Measurements from ENCODE around the gene CA10. TPM values are rescaled to one million over a fixed set of nuclear protein-coding genes. Genes with fewer than 3 reads are reported as not detected.
A peak's percentile ranks its signal among the peaks of the same experiment; 100 is the strongest.

The CA10 gene
- total RNA-seq, 1 experiment from 2014 or later = 0.46 TPM

- Mint-ChIP-seq H3K9me3 (no peaks in the 10 kb centered on the region), H3K27ac (peak overlapping the region in 2 of 3 experiments; percentile 58 to 83; a peak in 4 of 7 replicates), H3K36me3 (ENCODE audit: insufficient read depth in 1 of 3, low read depth in 3 of 3) (no peaks in the 10 kb centered on the region; a peak in 1 of 7 replicates), H3K4me3 (peak overlapping the region in 1 of 2 experiments; percentile 57; a peak in 2 of 5 replicates), H3K27me3 (ENCODE audit: low read depth) (no peaks in the 10 kb centered on the region), H3K4me1 (peaks cover 37 to 43% of the 10 kb centered on the region in 2 experiments)
- H2BK20ac ChIP-seq (ENCODE audit: low read depth, low read length, poor library complexity, severe bottlenecking) = no peak overlapping the region
- H2AFZ ChIP-seq (ENCODE audit: low read length) = no peak overlapping the region
- no peak overlapping the region for H3K18ac ChIP-seq (ENCODE audit: insufficient read length, low read depth, low read length)
- no peak overlapping the region for H4K91ac ChIP-seq (ENCODE audit: insufficient read length, low read depth, low read length)
- no peak overlapping the region for H3K56ac ChIP-seq (ENCODE audit: insufficient read length, low read depth, low read length)
- peak overlapping the region; percentile 6 for H3K4me2 ChIP-seq (ENCODE audit: insufficient read depth, insufficient read length, low read length)
- no peak overlapping the region for H3K4ac ChIP-seq (ENCODE audit: low read depth, low read length)
- no peak overlapping the region for H2BK15ac ChIP-seq (ENCODE audit: low read depth, low read length)
- H3K14ac ChIP-seq (ENCODE audit: insufficient read depth, low read length) = no peak overlapping the region
- H3T11ph ChIP-seq (ENCODE audit: low read length) = no peak overlapping the region
- peak; percentile 53 for DNase-seq
- WGBS (ENCODE audit: extremely low coverage, insufficient read length, low lambda C conversion rate) = no CpG with 5 or more reads among the region's 2 CpGs
- H4K20me1 ChIP-seq (ENCODE audit: control insufficient read depth, insufficient read depth, insufficient read length) = no peaks in the 10 kb centered on the region
- no peak overlapping the region for H2BK12ac ChIP-seq (ENCODE audit: insufficient read length, low read depth, low read length)
- no peak overlapping the region for H3K9ac ChIP-seq (ENCODE audit: extremely low read depth, insufficient read length, low read length)
- no peaks in the 10 kb centered on the region for H3K27me3 ChIP-seq (ENCODE audit: insufficient read depth, low read length)
- H3K4me1 ChIP-seq (ENCODE audit: insufficient read depth, low read length) = peaks cover 4% of the 10 kb centered on the region; the same call in 1 of the 2 replicates
- no peaks in the 10 kb centered on the region for H3K79me2 ChIP-seq (ENCODE audit: insufficient read depth, low read length)
- H3K23me2 ChIP-seq (ENCODE audit: insufficient read length, low read depth, low read length, poor library complexity, severe bottlenecking) = no peaks in the 10 kb centered on the region
- no peak overlapping the region for H2BK120ac ChIP-seq (ENCODE audit: low read depth, low read length, poor library complexity, severe bottlenecking)
- no peak overlapping the region for H2BK5ac ChIP-seq (ENCODE audit: insufficient read length, low read length)
- H4K5ac ChIP-seq (ENCODE audit: insufficient read length, low read depth, low read length) = no peak overlapping the region
- TF ChIP-seq, protein P1, sequence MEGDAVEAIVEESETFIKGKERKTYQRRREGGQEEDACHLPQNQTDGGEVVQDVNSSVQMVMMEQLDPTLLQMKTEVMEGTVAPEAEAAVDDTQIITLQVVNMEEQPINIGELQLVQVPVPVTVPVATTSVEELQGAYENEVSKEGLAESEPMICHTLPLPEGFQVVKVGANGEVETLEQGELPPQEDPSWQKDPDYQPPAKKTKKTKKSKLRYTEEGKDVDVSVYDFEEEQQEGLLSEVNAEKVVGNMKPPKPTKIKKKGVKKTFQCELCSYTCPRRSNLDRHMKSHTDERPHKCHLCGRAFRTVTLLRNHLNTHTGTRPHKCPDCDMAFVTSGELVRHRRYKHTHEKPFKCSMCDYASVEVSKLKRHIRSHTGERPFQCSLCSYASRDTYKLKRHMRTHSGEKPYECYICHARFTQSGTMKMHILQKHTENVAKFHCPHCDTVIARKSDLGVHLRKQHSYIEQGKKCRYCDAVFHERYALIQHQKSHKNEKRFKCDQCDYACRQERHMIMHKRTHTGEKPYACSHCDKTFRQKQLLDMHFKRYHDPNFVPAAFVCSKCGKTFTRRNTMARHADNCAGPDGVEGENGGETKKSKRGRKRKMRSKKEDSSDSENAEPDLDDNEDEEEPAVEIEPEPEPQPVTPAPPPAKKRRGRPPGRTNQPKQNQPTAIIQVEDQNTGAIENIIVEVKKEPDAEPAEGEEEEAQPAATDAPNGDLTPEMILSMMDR (conservative IDR thresholded peaks at IDR 0.05) = no peak
- H3K79me1 ChIP-seq (ENCODE audit: insufficient read depth, low read depth, low read length, poor library complexity, severe bottlenecking) = no peaks in the 10 kb centered on the region
- H3K27ac ChIP-seq (ENCODE audit: insufficient read length, low read depth, low read length) = no peak overlapping the region
- H4K8ac ChIP-seq (replicated peaks; ENCODE audit: insufficient read length, low read depth, low read length) = no peak overlapping the region
- H3K9me3 ChIP-seq (ENCODE audit: control insufficient read depth, low read depth, low read length) = no peaks in the 10 kb centered on the region
- no peak overlapping the region for H3K23ac ChIP-seq (ENCODE audit: insufficient read length, low read depth, low read length)
- no peak overlapping the region for H2AK5ac ChIP-seq (ENCODE audit: insufficient read length, low read length)
Measured at GRCh38 chr17:51912939-51913338, 245.6 kb downstream of the CA10 start.

All from H9 (cell line).